DMS 273 (cell line): ENCODE results near the gene ATG13.
"Not testable (repeated sequence)": the region's sequence is repeated elsewhere in the genome, so short reads cannot be mapped to it uniquely, and the experiment has no call there.

Source experiments
- DNase-seq: peaks from one replicate; lab custom pipeline; 2025; ENCODE audit not compliant: unreplicated experiment; lab: John Stamatoyannopoulos, UW

The ATG13 gene

GRCh38 chr11:46642627-46643335, 25.4 kb downstream of the ATG13 start:
- no peak for DNase-seq

- no peak for DNase-seq
These were observed 26.2 kb downstream of the ATG13 start for GRCh38 chr11:46643531-46643930.

- no peak for DNase-seq
These were observed 26.6 kb downstream of the ATG13 start for GRCh38 chr11:46643986-46644385.

GRCh38 chr11:46649180-46649738, 31.9 kb downstream of the ATG13 start:
- DNase-seq: peak; percentile 57

- no peak for DNase-seq
These were observed 38.3 kb downstream of the ATG13 start for GRCh38 chr11:46655631-46656030.

- no peak for DNase-seq
These were observed 39.8 kb downstream of the ATG13 start for GRCh38 chr11:46657186-46657585.

GRCh38 chr11:46658259-46658658, 40.9 kb downstream of the ATG13 start:
- no peak for DNase-seq

- no peak for DNase-seq
These were observed 42.6 kb downstream of the ATG13 start for GRCh38 chr11:46659908-46660307.

- no peak for DNase-seq
These were observed 44.5 kb downstream of the ATG13 start for GRCh38 chr11:46661836-46662235.

GRCh38 chr11:46662366-46662765, 45.0 kb downstream of the ATG13 start:
- no peak for DNase-seq

- no peak for DNase-seq
These were observed 46.1 kb downstream of the ATG13 start for GRCh38 chr11:46663277-46663940.

- DNase-seq: no peak
These were observed 47.3 kb downstream of the ATG13 start for GRCh38 chr11:46664612-46665011.

- DNase-seq: no peak
These were observed 48.0 kb downstream of the ATG13 start for GRCh38 chr11:46665356-46665755.

- peak; percentile 38 for DNase-seq
These were observed 49.2 kb downstream of the ATG13 start for GRCh38 chr11:46666516-46666915.

GRCh38 chr11:46667043-46667481, 49.7 kb downstream of the ATG13 start:
- DNase-seq: no peak

- DNase-seq: no peak
These were observed 51.2 kb downstream of the ATG13 start for GRCh38 chr11:46668480-46669085.

GRCh38 chr11:46669711-46670139, 52.4 kb downstream of the ATG13 start:
- peak; percentile 33 for DNase-seq

- not testable (repeated sequence) for DNase-seq
These were observed 53.2 kb downstream of the ATG13 start for GRCh38 chr11:46670521-46670920.

- DNase-seq: no peak
These were observed 54.6 kb downstream of the ATG13 start for GRCh38 chr11:46671958-46672315.

- DNase-seq: peak; percentile 83
These were observed 55.1 kb downstream of the ATG13 start for GRCh38 chr11:46672381-46672839.

- DNase-seq: peak; percentile 36
These were observed 56.5 kb downstream of the ATG13 start for GRCh38 chr11:46673713-46674462.
